Stimulated activated CD4-positive, alpha-beta T cell treated with anti-CD3 and anti-CD28 coated beads, Interleukin-15, amount 100 ng/mL, for 48 hours (primary cell): ENCODE results near the gene GRIP1.

Experiments used
- DNase-seq, 2 donors: peaks; one replicate each; pipeline ENCODE4 v3.0.0-alpha.2; 2020; ENCODE audit warnings: low read depth in 2 of 2

Gene GRIP1

DNA sequence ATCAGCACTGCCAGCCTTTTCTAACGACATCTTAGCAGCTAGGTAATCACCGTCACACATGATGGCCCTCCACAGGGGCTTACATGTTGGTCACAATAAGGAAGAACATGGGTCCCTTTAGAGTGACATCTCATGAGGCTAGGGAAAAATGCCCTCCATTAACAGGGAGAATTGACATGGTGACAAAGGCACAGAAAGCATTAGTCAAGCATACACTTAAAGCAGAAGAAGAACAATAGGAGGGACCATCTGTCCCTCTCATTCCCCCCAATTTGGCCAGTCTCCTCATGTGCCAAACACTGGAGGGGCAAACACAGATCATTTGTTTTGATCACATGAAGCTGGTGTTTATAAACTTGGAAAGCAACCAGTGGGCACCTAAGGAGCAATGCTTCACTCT is 78.0 kb downstream of the GRIP1 start:
- DNase-seq: no peak

DNA sequence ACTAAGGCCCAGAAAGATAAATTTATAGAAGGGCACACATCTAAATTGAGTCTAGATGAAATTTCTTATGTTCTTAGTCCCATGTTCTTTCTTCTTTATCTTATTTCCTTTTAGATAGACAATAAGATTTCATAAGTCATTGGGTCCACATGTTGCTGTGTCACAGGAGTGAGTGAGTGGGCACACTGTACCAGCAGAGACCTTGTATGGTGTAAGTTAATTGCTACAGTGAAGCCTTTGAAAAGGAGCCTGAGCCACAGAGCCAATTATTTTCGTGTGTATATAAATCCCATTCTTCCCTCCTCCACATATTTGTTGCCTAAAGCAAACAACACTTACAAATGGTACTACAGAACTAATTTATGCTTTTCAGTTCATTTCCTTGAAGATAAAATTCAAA is 79.1 kb downstream of the GRIP1 start:
- DNase-seq: no peak

DNA sequence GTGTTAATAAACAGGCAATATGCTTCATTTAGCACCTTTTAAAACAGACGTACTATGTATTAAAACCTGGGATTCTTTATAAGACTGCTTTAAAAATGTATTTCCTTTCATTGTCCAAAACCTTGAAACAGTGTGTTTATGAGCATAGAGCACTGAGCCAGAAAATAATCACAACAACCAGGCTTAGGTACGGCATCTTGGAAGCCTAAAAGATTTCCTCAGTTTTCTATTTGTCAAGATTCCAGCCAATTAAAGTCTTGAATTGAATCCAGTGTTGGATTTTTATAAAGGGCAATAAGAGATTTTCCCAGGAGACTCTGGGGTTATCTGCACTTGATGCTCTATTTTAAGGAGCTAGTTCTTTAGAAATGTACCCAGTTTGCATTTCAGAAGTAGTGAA is 80.3 kb downstream of the GRIP1 start:
- no peak for DNase-seq

DNA sequence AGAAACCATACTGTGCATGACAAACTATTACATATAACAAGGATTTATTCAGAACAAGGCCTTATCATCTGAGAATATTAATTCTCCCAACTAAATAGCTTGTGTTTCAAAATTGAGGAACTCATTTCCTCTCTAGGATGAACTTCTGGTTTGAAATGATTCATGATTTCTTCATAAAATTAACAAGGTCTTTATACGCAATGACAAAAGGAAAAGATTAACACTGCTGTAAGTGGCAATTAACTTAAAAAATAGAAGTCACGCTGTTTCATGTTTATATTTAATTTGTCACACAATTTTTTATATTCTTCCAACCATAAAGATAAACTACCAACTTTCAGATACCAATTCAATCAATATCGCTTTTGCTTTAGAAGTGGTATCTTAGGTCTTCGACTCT is 80.8 kb downstream of the GRIP1 start:
- DNase-seq: no peak

DNA sequence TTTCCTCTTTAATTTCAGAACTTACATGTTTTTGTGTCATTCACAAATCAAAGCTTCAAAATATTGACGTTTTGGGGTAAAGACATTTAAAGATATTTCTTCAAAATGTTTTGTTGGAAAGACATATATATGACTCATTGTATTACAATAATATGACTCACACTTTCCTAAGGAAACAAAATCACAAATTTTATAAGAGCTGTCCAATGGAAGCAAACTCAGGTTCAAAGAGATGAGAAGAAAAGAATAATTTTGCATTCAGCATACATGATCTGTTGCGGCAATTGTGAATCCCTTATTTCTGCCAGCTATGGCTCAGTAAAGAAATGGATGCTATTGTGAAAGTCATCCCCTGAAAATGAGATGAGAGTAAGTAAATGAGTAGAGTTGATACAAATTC is 82.7 kb downstream of the GRIP1 start:
- no peak for DNase-seq

DNA sequence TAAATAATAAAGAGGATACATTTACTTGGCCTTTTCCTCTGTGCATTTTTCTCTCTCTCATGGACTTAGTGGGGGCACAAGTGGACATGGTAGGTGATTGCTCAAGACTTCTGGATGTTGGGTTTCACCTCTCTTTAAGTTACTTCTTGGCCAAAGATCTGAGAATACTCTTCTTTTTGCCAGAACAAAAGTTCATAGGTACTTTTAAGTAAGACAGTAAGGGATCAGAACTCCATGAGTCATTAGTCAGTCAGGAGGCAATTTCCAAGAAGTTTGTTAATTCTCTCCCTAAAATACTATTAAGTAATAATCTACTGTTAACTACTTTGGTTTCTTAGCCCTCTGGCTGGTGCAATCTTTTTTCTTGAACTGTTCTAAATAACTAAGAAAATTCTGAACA is 84.2 kb downstream of the GRIP1 start:
- no peak for DNase-seq

DNA sequence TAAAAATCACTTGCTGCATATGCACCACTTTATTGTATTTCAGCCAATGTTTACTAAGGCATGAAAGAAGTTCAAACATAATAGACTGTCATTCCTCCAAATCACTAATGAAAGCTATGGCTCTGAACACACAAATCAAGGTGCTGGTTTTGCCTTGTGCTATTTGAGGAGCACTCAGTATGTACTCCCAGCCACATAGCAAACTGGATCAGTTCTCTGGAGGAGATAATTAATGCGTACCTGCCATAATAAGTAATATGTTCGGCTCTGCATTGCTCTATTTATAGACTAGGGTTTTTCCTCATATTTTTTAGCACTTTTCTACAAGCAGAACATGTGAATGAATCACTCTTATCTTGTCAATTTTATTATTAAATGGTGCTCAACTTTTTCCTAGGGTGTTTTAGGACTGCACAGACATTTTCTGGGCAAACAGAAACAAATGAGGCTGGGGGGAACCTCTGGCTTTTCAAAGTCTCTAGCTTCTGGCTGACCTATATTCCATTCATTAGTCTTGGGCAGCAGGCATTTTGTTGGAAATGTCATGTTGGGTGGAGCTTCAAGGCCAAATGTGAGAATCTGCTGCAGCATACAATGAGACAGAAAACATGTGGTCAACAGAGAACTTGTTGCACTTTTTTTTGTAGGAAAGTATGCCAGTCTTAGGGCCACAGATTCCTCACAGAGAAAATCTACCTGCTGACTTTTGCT is 88.4 kb downstream of the GRIP1 start:
- no peak for DNase-seq

DNA sequence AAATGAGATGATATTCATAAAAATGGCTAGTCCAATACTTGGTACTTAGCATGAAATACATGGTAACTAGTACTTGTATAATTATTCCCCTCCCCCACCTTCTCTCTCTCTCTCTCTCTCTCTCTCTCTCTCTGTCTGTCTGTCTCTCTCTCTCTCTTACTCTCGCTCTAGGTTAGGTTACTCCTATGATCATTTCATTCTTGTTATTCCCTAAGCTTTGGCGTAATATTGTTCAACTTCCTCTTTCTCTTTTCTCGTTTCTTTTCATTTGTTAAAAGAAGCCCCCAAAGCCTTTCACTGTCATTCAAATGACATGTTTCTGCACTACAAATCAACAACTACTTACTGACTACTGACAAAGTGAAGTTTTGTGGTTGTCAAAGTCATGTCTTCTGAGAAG is 89.8 kb downstream of the GRIP1 start:
- no peak for DNase-seq

DNA sequence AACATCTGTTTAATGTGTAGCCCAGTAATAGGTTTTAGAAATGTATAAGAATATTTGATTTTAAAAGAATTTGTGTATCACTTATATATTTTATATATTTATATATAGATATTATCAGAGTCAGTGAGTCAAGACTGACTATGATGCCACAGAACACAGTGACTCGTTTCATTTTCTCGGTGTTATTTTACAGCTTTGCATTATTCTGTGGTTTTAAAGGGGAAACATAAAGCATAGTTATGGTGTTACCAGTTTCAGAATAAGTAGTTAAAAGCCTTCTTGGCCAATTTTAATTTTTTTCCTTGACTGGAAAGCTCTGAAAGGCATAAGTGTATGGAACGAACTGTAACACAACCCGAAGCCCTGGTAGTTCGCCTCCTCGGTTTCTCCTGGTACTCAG is 91.0 kb downstream of the GRIP1 start:
- no peak for DNase-seq

DNA sequence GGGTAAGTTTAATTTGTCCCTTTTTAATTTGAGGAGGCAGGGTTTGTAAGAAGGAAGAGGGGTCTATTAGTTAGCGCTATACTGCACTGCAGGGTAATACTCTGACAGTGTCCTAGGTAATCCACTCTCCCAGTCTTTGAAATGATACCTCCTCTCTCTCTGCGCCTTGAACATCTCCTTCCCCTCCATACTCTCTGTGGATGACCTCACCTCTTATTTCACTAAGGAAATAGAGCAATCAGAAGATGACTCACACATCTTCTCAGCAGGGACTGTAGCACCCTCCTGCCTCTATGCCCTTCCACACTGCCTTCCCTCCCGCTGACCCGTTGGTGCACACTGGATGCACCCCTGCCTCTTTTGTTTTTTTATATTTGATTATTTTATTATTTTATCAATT is 94.2 kb downstream of the GRIP1 start:
- DNase-seq: no peak

DNA sequence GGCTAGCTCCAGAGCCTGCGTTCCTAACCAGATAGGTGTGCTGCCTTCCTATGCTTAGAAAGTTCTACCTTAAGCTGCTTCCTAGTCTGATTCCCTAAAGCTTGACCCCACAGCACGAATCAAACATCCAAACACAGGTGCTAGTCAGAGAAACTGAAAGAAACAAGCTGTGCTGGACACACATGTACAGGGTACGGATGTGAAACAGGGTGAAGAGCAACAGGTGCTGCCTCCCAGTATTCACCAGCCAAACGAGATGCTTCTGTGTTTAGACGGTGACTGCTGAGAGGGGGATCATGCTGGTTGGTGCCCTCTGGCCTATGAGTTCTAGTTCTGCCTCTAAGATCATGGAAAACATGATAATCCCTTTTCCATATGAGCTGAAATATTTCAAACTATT is 105.3 kb downstream of the GRIP1 start:
- DNase-seq: no peak

DNA sequence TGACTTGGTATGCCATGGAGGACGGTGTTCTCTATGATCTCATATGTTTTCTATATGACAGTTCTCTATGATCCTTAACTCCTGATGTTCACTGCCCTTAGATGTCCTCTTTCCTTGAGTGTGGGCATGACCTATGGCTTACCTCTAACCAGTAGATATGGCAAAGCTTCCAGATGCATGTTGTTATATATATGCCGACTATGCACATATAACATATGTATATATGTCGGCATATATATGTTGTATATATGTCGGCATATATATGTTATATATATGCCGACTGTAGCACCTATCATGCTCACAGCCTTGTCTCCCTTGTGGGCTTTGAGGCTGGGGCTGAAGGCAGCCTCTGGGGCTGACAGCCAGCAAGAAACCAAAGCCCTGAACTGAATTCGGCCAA is 106.0 kb downstream of the GRIP1 start:
- no peak for DNase-seq

DNA sequence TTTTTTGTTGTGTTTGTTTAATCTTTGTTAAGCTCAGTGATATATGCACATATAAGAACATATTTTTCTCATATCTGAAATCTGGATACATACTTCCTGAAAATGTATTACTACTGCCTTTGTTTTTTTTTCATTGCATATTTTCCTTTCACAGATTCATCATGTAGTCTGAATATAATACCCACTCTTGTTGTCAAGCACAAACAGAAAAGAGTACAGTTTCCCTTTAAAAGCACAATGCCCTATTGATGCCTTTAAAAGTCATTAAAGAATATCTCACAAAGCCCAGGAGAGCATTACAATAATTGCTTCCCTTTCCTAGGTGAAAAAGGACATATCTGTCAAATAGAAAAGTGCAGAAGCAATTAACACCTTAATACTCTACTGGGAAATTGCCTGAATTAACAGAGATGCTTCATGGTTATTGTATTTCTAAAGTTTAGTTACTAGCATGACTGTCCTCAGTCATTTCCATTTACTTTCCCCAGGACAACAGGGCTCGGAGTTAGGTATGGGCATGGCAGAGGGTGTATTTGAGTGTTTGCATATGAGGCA is 107.4 kb downstream of the GRIP1 start:
- DNase-seq: no peak

DNA sequence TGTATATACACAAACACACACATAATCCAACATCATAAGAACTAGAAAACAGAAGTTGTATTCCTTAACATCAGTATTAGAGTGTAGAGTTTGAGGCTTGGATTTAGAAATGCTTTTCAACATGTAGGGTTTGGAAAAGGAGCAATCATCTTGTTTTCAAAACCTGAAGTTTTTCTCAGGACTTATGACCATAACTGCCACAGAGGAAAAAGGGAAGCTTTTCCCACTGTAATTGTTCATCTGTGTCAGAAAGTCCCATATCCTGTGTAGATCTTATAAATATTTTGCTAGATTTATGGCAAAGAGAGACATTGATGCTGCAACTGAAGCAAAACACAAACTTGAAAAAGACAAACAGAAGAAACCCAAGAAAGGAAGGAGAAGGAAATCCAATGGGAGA is 115.7 kb downstream of the GRIP1 start:
- no peak for DNase-seq

DNA sequence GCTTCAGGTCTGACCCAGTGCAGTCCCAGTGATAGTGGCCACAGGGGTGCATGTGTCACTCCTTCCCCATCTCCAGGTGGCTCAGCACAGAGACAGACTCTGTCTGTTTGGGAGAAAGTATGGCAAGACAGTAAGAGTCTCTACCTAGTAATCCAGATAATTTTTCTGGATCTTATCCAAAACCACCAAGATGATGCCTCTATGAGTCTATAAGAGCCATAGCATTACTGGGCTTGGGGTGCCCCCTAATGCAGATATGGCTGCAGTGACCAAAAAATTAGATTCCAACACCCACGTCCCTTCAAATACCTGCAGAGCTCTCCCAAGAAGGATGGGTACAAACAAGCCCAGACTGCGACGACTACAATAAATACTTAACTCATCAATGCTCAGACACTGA is 123.8 kb downstream of the GRIP1 start:
- DNase-seq: no peak

DNA sequence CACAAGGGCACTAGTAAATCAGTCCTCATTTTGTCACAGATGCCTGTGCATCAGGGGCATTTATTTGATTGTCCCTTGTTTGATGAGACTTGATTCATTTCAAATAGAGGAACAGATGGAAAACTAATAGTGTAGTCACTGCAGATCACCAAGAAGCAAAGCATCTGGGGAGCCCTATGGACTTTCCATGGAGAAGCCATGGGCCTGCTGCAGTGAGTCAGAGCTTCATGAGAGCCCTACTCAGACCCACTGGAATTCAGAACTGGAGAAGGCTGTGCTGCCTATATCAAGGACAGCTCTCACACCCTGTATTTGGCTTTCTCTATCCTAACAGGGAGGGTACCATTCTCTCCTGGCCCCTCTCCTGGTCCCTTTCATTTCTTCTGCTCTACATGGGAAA is 126.2 kb downstream of the GRIP1 start:
- no peak for DNase-seq

DNA sequence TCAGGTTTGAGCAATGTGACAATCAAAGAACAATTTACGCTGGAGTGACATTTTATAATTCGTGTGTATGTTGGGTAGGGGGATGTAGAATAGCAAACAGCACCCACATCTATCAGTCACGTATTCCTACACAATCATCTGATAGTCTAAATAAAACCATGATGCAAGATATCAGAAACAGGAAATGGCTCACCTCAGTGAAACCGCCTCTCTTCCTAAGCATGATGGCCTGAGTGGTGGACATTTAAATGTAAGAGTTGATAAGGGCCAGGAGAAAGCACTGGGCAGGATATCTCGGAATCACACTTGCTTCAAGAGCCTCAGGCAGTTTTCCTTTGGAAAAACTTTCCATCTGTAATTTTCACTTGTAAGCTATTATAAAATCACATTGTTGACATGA is 128.2 kb downstream of the GRIP1 start:
- no peak for DNase-seq

DNA sequence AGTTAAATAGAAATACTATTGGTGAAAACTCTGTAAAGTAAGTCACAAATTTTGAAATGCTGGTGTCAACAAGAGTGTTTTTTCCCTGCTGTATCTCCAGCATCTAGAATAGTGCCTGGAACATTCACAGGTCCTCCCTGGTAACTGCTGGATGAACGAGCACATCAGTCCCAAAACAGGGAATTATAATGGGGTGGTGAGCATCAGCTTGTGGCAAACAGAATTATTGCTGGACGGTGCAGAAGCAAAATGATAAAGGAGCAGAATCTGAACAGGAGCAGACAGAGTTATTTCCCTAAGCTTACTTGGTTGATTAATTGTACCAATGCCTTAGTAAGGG is 129.9 kb downstream of the GRIP1 start:
- DNase-seq: no peak

DNA sequence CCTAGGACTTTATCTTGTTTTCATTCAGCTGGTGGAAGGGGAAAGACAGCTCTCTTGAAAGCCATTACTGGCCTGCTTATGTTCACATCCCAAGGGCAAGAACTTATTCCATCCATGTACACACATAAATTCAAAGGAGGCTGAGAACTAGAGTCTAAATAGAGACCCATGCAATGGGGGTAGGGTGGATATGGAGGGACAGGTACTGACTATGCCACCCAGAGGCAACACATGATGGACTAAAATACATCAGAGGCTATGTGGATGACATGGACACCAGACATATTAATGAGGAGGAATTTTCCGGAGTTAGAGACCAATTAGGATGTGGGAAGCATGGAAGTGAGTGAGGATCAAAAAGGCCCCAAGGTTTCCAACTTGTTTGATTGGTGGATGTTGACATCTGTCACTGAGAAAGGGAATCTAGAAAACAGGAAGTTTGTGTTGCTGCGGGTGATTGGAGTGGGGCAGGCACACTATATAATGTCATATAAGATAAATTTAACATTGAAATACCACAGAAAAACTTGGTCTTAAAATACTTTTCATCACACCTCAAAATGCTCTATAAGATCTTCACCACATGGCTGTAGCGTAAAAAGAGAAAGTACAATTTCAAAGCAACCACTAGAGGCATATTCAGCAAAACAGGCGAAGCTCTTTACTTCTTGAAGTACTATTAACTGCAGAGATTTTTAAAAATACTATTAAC is 130.4 kb downstream of the GRIP1 start:
- DNase-seq: no peak

DNA sequence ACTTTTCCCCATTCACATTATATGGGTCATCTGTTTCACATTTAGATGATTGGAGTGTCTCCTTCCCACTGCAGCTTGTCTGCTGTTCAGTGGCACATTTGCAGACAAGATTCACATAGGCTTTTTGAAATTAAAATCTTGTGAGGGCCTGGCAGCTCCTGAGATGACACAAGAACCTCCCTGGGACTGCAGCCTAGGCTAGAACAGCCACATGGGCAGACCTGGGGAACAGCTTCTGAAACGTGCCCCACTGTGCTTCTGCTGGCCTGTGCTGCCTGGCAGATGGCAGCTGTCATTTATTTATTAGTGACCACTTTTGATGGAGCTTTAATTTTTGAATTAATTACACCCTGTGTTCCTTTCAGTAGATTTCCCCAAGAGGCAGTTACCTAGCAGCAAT is 137.4 kb downstream of the GRIP1 start:
- no peak for DNase-seq

DNA sequence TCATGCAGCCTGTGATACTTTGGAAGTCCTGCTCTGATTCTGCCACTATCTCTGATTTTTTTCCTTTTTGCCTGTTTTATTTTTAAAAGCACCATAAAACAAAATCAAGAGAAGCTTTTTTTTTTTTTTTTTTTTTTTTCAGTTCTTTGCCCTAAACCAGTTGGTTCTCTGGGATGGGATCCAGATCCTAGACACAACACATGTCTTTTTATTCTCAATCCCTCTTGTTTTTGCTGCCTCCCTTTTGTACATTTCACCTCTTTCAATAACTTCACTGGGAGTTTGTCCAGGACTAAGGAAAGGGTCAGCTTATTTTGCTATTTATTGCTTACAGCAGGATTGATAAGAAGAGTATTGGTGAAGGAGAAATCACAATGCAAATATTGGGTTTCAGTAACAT is 139.4 kb downstream of the GRIP1 start:
- DNase-seq: no peak

DNA sequence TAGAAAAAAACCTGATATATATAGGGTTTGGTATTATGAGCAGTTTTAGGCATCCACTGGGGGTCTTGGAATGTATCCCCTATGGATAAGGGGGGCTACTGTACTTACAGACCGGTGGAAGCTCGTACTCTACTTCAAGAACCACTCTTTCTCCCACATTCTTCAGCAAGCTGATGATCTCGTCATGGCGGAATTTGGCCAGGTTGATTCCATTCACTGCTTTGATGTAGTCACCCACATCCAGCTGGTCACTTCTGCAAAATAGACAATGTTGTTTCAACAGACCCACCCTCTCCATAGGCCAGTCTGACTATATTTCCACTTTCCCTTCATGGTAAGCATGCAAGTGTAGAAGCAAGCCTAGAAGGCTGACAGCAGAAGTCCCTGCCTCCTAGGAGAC is 139.9 kb downstream of the GRIP1 start:
- no peak for DNase-seq

DNA sequence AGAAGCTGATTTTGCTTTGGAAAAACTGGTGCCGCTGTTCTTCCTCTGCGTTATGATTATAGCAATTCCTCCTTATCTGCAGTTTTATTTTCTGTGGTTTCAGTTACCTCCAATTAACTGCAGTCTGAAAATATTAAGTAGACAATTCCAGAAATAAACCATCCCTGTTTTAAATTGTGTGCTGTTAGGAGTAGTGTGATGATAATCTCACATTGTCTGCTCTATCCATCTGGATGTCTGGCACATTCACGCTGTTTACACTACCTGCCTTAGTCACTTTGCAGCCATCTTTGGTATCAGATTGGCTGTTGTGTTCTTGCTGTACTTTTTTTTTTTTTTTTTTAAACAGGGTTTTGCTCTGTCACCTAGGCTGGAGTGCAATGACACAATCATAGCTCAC is 141.0 kb downstream of the GRIP1 start:
- DNase-seq: no peak

DNA sequence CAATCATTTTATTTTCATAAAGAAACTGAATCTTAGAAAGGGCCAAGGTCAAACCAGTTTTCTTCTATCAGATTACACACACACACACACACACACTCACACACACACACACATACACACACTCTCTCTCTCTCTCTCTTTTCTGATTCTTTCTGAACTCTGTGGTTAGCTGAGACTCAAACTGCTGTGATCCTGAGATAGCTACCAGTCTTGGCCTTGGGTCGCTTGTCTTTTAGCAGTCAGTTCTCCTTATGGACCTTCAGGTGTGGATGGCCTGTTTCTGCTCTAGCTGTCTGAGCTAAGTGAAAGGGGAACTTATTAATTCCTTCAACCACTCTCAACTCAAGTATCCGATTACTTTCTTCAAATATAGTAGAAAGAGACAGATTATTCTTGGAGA is 145.1 kb downstream of the GRIP1 start:
- DNase-seq: no peak
